GM18951 (cell line): ENCODE data around the gene PIGZ.

ENCODE experiments used
- POLR2A ChIP-seq: IDR thresholded peaks from 4 replicates; pipeline ENCODE4 v1.6.1; 2011; ENCODE audit warnings: mild to moderate bottlenecking; ENCODE audit not compliant: insufficient read length, insufficient read depth; ENCODE audit errors: extremely low read depth
- in situ Hi-C: fragments of 300-500 bp; cut with MboI; formaldehyde crosslinking; loops from one replicate; pipeline ENCODE4 v1.12.0; 2022; ENCODE audit warnings: low sequenced_read_pairs, mixed read lengths, inconsistent platforms; ENCODE audit not compliant: unreplicated experiment

Gene PIGZ

DNA sequence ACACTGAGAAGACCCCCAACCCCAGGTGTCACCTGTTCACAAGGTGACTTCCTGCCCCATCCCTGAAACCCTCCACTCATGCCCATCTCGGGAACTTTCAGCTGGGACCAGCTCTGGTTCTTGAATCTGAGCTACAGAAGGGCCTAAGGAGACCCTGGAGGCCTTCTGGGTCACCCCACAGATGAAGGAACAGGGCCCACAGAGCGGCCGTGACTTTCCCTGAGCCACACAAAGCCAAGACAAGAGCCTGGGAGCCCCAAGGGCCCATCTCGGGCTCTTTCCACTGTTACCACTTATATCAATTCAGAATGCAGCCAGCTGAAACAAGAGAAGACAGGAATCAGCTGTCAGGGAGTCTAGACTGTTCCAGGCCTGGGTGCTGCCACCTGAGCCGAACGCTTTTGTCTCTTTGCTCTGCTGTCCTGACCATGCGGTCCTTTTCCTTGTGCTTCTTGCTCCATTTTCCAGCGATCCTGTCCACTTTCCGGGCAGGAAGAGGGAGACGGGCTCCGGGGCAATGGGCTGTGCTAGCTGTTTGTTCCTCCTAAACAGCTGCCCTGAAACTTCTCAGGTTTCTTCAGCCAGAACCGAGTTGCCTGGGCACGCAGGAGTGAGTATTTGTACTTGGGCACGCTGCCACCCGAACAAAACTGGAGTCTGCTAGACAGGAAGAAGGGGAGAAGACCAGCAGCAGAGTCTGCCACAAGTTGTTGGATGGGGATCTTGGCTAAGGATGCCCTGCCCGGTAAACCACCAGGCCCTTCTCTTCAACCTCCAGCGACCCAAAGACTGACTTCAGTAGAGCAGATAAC, 28.0 kb upstream of the PIGZ start:
- in situ Hi-C loops, result loop anchor here (25.0 kb wide), 2 partner anchors 191 to 516 kb away; no protein-coding TSS in a partner anchor
- no peak for TF ChIP-seq POLR2A

DNA sequence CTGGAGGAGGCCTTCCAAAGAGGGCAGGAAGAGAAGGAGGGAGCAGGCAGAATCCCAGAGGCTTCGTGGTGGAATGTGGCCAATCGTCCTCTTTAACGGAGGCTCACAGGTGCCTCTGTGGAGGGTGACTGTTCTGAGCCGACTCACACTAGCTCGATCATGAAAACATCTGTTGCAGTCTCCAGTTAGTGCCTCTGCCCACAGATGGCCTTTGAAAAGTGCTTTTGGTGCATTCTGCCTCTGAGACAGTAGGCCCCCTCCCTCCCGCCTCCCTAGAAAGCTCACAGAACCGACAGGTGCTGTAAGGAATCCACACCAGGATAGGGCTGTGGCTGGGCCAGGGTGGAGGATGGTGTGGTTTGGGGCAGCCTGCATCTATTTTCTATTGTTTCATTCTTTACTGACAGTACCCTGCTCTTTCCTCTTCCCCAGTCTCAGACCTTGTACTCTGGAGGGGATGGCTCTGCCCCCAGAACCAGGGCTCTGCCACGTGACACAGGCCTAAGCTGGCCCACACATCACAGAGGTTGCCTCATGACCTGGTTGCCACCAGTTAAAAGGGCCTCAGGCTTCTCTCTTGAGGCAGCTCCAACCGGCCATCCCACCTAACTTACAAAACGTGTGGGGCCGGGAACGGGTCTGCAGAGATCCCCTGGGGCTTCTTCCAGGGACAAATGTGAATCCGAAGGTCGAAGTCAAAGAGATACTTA, 27.2 kb upstream of the PIGZ start:
- in situ Hi-C loops, result loop anchor here (25.0 kb wide), 2 partner anchors 192 to 516 kb away; no protein-coding TSS in a partner anchor
- TF ChIP-seq POLR2A, result no peak

DNA sequence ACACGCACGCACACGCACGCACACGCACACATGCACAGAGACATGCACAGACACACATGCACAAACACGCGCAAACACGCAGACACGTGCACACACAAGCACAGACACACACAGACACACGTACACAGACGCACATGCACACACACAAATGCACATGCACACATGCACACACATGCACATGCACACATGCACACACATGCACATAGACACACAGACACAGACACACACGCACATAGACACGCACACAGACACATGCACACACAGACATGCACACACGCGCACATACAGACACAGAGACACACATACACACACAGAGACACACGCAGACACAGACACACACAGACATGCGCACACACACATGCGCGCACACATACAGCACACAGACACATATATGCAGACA, 26.4 kb upstream of the PIGZ start:
- in situ Hi-C loops, result loop anchor here (25.0 kb wide), 2 partner anchors 192 to 517 kb away; no protein-coding TSS in a partner anchor
- no peak for TF ChIP-seq POLR2A

DNA sequence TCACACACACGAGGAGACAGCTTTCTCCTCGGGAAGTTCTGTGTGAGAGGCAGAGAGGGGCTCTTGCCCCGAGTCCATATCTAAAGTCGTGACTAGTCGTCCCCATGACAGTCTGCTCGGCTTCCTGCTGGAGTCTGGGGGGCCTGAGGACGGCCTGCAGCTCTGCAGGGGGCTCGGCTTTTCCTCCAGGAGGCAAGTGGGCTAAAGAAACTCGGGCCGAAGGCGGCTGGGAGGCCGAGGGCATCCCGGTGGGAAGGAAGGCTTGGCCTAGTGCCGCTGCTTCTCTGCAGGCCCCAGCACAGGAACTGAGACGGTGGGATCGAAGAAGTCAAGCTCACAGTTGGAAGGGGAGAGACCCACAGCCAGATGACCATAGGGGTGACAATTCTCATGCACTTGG, 25.4 kb upstream of the PIGZ start:
- in situ Hi-C loops, result loop anchor here (25.0 kb wide), 2 partner anchors 193 to 518 kb away; no protein-coding TSS in a partner anchor
- no peak for TF ChIP-seq POLR2A

DNA sequence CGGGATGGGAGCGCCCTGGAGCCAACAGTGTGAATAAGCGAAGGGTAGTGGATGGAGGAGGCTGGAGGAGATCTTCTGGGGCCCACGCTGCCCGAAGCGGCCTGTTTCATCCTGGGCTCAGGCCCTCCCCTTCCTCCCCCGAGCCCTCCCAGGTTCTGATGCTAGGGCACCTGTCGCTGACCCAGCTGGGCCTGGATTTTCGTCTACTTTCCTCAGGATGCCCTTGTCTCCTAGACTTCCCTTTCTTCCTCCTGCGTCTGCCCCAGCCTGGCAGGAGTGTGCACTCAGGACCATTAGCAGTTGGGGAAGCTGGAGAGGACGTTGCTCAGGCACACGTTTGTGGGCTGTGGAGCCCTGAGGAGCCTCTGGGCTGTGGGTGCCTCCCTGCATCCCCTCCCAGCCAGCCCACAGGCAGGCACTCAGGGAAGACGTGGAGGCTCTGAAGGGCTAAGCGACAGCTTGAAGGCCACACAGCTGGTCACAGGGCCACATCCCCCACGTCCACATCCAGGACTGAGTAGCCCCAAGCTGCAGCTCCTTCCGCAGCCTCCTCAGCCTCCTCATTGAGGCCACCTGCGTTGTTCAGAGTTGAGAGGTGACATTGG, 23.9 kb upstream of the PIGZ start:
- TF ChIP-seq POLR2A, result no peak
- in situ Hi-C loops, result loop anchor here (25.0 kb wide), 2 partner anchors 195 to 520 kb away; no protein-coding TSS in a partner anchor

DNA sequence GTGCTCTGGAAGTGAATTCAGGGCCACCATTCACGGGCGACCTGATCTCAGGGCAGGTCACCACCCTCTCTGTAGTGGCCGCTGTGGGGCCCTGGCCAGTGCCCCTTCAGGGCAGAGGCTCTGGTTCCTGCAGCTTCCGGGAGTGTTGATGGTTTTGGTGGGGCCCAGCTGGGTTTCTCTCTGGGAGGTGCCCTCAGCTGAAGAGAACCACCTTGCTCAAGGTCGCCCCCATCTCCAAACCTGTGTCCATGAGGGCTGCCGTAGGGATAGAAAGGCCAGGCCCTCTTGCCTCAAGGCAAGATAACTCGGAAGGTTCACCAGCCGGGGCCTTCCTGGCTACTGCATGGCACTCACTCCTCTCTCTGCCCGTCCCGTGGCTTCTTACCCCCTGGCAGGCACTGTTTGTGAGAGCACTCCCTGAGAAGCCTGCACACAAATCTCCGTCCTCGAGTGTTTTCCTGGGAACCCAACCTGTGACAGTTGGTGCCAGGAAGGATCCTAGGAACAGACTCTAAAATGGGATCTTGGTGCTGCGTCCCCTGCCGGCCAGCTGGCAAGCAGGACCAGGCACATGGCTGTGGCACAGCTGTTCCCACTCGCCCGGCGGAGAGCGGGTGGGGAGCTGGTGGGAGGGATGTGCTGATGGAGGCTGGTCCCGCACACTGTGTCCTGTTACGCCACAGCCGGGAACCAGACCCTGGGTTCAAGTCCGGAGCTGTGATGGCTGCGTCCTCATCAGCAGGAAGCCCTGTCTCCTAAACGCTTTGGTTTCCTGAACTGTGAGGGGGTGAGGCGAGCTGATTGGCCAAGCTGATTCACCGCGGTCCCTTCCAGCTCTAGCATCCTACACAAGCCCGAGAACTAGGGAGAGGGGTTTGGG, 23.2 kb upstream of the PIGZ start:
- no peak for TF ChIP-seq POLR2A
- in situ Hi-C loops, result loop anchor here (25.0 kb wide), 2 partner anchors 195 to 520 kb away; no protein-coding TSS in a partner anchor

DNA sequence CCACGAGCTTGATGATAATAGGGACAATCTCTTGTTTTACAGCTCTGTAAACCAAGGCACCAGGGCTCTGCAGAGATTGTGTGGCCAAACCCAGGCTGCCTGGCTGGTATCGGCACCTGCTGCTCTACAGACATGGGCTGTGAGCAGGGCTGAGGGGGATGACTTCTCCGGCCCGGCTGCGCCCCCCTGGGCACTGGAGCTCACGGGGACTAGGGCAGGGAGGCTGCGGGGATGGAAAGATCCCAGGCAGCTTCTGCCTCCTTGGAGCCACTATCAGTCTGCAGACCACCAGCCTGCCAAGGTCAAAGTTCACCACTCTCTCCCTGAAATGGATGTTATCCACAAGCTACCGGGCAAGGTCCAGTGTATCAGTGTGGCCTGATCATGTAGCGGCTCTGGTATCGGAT, 22.0 kb upstream of the PIGZ start:
- in situ Hi-C loops, result loop anchor here (25.0 kb wide), 2 partner anchors 197 to 522 kb away; no protein-coding TSS in a partner anchor

DNA sequence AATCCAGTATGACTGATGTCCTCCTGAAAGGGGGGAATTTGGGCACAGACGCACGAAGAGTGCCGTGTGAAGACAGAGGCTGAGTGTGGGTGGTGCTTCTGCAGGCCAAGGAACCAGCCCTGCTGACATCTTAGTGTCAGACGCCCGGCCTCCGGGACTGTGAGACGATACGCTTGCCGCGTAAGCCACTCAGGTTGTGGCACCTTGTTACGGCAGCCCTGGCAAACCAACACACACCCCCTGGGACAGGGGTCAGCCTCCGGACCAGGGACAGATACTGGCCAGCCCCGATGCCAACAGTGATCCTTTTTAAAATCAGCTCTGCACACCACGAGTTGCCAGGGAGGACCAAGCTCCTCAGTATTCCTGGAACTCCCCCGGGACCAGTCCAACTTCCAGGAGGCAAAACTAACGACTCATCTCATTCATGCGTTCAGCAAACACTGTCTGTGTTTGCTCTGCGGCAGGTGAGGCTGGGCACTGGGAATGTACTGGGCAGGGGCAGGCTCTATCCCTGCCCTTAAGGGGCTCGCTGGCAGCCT, 21.2 kb upstream of the PIGZ start:
- TF ChIP-seq POLR2A, result no peak
- in situ Hi-C loops, result loop anchor here (25.0 kb wide), 2 partner anchors 198 to 523 kb away; no protein-coding TSS in a partner anchor

More for the DNA sequence above, 22.0 kb upstream of the PIGZ start:
- no peak for TF ChIP-seq POLR2A

DNA sequence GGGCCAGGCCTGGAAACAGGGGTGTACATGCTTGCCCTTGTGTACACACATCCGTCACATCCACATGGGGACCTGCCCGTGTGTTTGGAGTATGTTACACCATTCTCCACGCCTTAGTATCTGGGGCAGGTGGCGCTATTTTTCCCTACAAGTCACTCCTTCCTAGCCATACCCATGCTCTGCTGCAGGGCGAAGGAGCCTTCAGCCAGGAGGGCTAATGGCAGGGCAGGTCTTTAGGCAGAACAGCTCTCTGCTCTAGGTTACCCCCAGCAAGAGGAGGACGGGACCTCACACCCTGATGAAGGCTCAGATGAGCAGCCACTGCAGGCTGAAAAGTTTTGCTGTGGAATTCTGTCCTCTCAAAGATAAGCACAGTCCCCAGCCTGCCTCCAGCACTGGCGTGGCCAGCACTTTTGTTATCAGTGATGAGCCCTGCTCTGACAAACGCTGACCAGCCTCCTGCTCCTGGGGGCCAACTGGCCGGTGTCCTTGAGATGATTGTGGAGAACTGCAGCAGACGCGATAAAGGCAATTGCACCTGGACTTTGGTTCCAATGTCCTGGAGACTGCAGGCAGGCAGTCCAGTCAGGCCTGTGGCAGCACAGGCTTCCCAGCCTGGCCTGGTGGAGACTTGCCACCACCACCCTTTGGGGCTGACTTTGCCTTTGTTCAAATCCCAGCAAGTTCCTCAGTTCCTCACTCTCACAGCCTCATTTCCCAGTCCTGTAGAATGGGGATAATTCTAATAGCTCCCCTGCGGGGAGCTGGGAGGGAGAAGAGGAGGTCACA, 19.8 kb upstream of the PIGZ start:
- in situ Hi-C loops, result loop anchor here (25.0 kb wide), 2 partner anchors 199 to 524 kb away; no protein-coding TSS in a partner anchor

DNA sequence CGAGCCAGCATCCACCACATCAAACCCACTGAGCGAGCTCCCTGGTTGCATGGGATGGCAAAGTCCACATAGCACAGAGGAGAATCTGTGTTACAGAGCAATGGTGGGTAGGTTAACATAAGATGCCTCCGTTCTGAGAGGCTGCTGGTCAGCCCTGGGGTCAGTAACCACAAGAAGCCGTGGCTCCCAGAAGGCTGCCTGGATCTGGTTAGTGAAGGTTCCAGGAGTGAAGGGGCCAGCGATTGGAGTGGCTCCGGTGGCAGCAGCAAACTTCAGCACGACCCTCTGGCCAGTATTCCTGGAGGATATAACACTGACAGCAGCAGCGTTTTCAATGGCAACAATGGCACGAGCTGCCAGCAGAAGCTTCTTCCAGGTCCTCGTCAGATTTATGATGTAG, 18.4 kb upstream of the PIGZ start:
- in situ Hi-C loops, result loop anchor here (25.0 kb wide), 2 partner anchors 200 to 525 kb away; no protein-coding TSS in a partner anchor
- no peak for TF ChIP-seq POLR2A

More for the DNA sequence above, 19.8 kb upstream of the PIGZ start:
- TF ChIP-seq POLR2A, result no peak
